ENCODE results near the gene VSTM4. TPM values are rescaled to one million over a fixed set of nuclear protein-coding genes. Genes with fewer than 3 reads are reported as not detected.

VSTM4 gene
- polyA plus RNA-seq, 1 donor (not counting 4 experiments of a cell fraction or from before 2014, with no cell fraction given), result not detected

DNA sequence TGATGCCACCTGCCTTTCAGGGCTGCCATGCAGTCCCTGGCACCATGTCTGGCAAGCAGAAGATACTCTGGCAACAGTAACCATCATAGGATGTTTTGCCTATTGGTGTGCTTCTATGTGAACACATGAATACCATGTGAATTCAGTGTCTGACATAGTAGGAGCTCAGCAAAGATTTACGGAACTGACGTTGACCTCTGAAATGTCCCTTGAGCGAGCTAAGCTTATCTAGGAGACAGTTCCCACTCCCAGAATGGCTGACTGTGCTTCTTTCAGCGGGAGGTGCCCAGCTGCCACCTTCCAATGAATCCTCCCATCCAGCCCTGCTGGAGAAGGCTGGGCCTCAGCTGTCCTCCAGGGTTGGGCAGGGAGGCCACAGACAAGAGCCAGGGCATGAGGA lies 104.5 kb downstream of the VSTM4 start:
- H3K4me1 ChIP-seq (ENCODE audit: control insufficient read depth, extremely low read depth, insufficient read depth, low read length), result no peaks in the 10 kb centered on the region
- H3K27ac ChIP-seq (ENCODE audit: control insufficient read depth, insufficient read depth, low read length), result no peak overlapping the region
- no peaks in the 10 kb centered on the region for H3K79me2 ChIP-seq (ENCODE audit: control insufficient read depth, insufficient read depth, low read length)
- no peaks in the 10 kb centered on the region for H3K9me1 ChIP-seq (ENCODE audit: control insufficient read depth, extremely low read depth, insufficient read depth, low read length)
- no peak overlapping the region for H2AFZ ChIP-seq (ENCODE audit: control insufficient read depth, low read length)
- dilution Hi-C loops (cut with MboI; ENCODE audit: extremely low pct_ligation_motif_present, low sequenced_read_pairs), result no loop called here
- no peak for DNase-seq (ENCODE audit: low read depth, low spot score)
- no peak overlapping the region for H3K9ac ChIP-seq (ENCODE audit: control insufficient read depth, extremely low read depth, insufficient read depth, low read length)
- TF ChIP-seq EZH2 (IDR thresholded peaks at IDR 0.05; ENCODE audit: low read length), result no peak
- TF ChIP-seq, protein P1, sequence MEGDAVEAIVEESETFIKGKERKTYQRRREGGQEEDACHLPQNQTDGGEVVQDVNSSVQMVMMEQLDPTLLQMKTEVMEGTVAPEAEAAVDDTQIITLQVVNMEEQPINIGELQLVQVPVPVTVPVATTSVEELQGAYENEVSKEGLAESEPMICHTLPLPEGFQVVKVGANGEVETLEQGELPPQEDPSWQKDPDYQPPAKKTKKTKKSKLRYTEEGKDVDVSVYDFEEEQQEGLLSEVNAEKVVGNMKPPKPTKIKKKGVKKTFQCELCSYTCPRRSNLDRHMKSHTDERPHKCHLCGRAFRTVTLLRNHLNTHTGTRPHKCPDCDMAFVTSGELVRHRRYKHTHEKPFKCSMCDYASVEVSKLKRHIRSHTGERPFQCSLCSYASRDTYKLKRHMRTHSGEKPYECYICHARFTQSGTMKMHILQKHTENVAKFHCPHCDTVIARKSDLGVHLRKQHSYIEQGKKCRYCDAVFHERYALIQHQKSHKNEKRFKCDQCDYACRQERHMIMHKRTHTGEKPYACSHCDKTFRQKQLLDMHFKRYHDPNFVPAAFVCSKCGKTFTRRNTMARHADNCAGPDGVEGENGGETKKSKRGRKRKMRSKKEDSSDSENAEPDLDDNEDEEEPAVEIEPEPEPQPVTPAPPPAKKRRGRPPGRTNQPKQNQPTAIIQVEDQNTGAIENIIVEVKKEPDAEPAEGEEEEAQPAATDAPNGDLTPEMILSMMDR (optimal IDR thresholded peaks at IDR 0.05 in 1 of 3, IDR thresholded peaks at IDR 0.05 in 1 of 3, conservative IDR thresholded peaks at IDR 0.05 in 1 of 3; ENCODE audit: extremely low read depth in 1 of 3, insufficient read depth in 2 of 3, low read length in 3 of 3), result no peak
- no peak overlapping the region for H3K4me3 ChIP-seq (ENCODE audit: control insufficient read depth in 2 of 3, extremely low read depth in 1 of 3, insufficient read depth in 2 of 3, low read depth in 1 of 3, low read length in 3 of 3)
- no peak for FAIRE-seq
- no peaks in the 10 kb centered on the region for H3K27me3 ChIP-seq (ENCODE audit: control insufficient read depth, extremely low read depth, insufficient read depth, low read length)
- no peaks in the 10 kb centered on the region for H3K36me3 ChIP-seq (ENCODE audit: control insufficient read depth in 2 of 2, extremely low read depth in 1 of 2, insufficient read depth in 2 of 2, low read length in 2 of 2)
- no peak overlapping the region for H3K4me2 ChIP-seq (ENCODE audit: control insufficient read depth, extremely low read depth, insufficient read depth, low read depth, low read length)
- H3K9me3 ChIP-seq (ENCODE audit: control insufficient read depth, low read depth, low read length), result no peaks in the 10 kb centered on the region
- no peaks in the 10 kb centered on the region for H4K20me1 ChIP-seq (ENCODE audit: control insufficient read depth, extremely low read depth, insufficient read depth, low read length)

DNA sequence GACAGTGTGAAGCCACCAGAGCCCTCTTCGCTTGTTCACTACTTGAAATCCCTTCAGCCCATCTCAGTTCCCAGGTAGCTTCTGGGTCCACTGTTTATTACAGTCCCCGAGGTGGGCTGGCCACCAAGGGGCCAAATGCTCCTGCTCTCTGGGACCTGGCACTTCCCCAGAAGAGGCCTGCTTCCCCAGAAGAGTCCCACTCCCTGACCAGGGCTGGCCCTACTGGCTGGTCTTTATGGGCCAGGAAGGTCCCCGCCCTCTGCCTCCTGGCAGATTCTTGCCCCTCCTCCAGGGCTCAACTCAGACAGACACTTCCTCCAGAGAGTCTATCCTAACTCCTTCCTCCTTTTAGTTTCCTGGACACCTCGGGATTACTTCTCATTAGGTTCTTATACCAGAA lies 105.0 kb downstream of the VSTM4 start:
- dilution Hi-C loops (cut with MboI; ENCODE audit: extremely low pct_ligation_motif_present, low sequenced_read_pairs), result no loop called here
- no peak overlapping the region for H3K9ac ChIP-seq (ENCODE audit: control insufficient read depth, extremely low read depth, insufficient read depth, low read length)
- FAIRE-seq, result no peak
- H3K4me3 ChIP-seq (ENCODE audit: control insufficient read depth in 2 of 3, extremely low read depth in 1 of 3, insufficient read depth in 2 of 3, low read depth in 1 of 3, low read length in 3 of 3), result no peak overlapping the region
- H3K27me3 ChIP-seq (ENCODE audit: control insufficient read depth, extremely low read depth, insufficient read depth, low read length), result no peaks in the 10 kb centered on the region
- no peaks in the 10 kb centered on the region for H3K9me1 ChIP-seq (ENCODE audit: control insufficient read depth, extremely low read depth, insufficient read depth, low read length)
- no peak overlapping the region for H3K27ac ChIP-seq (ENCODE audit: control insufficient read depth, insufficient read depth, low read length)
- no peaks in the 10 kb centered on the region for H3K4me1 ChIP-seq (ENCODE audit: control insufficient read depth, extremely low read depth, insufficient read depth, low read length)
- no peaks in the 10 kb centered on the region for H3K79me2 ChIP-seq (ENCODE audit: control insufficient read depth, insufficient read depth, low read length)
- H3K4me2 ChIP-seq (ENCODE audit: control insufficient read depth, extremely low read depth, insufficient read depth, low read depth, low read length), result no peak overlapping the region
- no peaks in the 10 kb centered on the region for H3K9me3 ChIP-seq (ENCODE audit: control insufficient read depth, low read depth, low read length)
- DNase-seq (ENCODE audit: low read depth, low spot score), result no peak
- TF ChIP-seq EZH2 (IDR thresholded peaks at IDR 0.05; ENCODE audit: low read length), result no peak
- TF ChIP-seq, protein P1 (optimal IDR thresholded peaks at IDR 0.05 in 1 of 3, IDR thresholded peaks at IDR 0.05 in 1 of 3, conservative IDR thresholded peaks at IDR 0.05 in 1 of 3; ENCODE audit: extremely low read depth in 1 of 3, insufficient read depth in 2 of 3, low read length in 3 of 3), result no peak
- H3K36me3 ChIP-seq (ENCODE audit: control insufficient read depth in 2 of 2, extremely low read depth in 1 of 2, insufficient read depth in 2 of 2, low read length in 2 of 2), result no peaks in the 10 kb centered on the region
- no peak overlapping the region for H2AFZ ChIP-seq (ENCODE audit: control insufficient read depth, low read length)
- no peaks in the 10 kb centered on the region for H4K20me1 ChIP-seq (ENCODE audit: control insufficient read depth, extremely low read depth, insufficient read depth, low read length)
